ENCODE data around the gene DTNB.

Gene DTNB

DNA sequence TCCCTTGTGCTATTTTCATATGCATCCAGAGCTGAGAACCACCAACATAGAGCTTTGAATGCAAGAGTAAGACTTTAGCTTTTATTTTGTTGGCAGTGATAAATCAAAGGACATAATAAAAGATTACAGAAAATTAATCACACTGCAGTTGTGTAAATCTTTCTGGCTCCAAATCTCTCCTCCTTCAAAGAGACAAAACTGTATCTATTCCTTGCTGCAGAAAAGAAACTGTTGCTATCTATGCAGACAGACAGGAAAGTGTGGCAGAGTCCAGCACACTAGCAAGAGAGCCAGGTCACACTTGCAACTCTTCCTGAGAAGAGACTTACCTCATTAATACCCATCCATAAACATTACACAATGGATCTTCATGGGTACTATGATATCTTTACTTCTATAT lies 57.5 kb downstream of the DTNB start:
- CTCF ChIA-PET, result interaction anchor here (0.9 kb wide), 1 partner anchor 9 kb away, joined by 3 read pairs; no protein-coding TSS in a partner anchor
- H3K36me3 ChIP-seq (ENCODE audit: control insufficient read depth in 2 of 2, insufficient read depth in 1 of 2, low read length in 2 of 2), result no peaks in the 10 kb centered on the region
- H3K4me3 ChIP-seq (ENCODE audit: low read depth, low read length), result no peak overlapping the region
- no peaks in the 10 kb centered on the region for H3K9me3 ChIP-seq (ENCODE audit: control insufficient read depth, insufficient read depth, low read depth, low read length)
- H3K27ac ChIP-seq (ENCODE audit: extremely low read depth, low read depth, low read length), result no peak overlapping the region
- POLR2A ChIA-PET, result no interaction called here
- H3K4me1 ChIP-seq (ENCODE audit: control insufficient read depth, insufficient read depth, low read length), result peaks cover 24% of the 10 kb centered on the region
- TF ChIP-seq SCRT2 (tag by site-specific recombination; IDR thresholded peaks at IDR 0.05) (peak; percentile 58; the same call in 1 of the 2 replicates), ZNF473 (tag by site-specific recombination; IDR thresholded peaks at IDR 0.05) (no peak), ZNF791 (tag by site-specific recombination; IDR thresholded peaks at IDR 0.05) (no peak), ZNF48 (tag by site-specific recombination; IDR thresholded peaks at IDR 0.05) (no peak), ZNF214 (tag by site-specific recombination; IDR thresholded peaks at IDR 0.05; ENCODE audit: borderline replicate concordance) (no peak), KLF9 (tag by site-specific recombination; IDR thresholded peaks at IDR 0.05; ENCODE audit: low read depth) (no peak), IKZF3 (tag by site-specific recombination; IDR thresholded peaks at IDR 0.05) (no peak), ZNF658 (tag by site-specific recombination; IDR thresholded peaks at IDR 0.05) (no peak), ZNF2 (tag by site-specific recombination; IDR thresholded peaks at IDR 0.05) (no peak), ZNF600 (tag by site-specific recombination; IDR thresholded peaks at IDR 0.05) (peak; percentile 30; the same call in 1 of the 2 replicates), ZFP69B (tag by site-specific recombination; IDR thresholded peaks at IDR 0.05) (no peak)
- TF ChIP-seq, protein P1, sequence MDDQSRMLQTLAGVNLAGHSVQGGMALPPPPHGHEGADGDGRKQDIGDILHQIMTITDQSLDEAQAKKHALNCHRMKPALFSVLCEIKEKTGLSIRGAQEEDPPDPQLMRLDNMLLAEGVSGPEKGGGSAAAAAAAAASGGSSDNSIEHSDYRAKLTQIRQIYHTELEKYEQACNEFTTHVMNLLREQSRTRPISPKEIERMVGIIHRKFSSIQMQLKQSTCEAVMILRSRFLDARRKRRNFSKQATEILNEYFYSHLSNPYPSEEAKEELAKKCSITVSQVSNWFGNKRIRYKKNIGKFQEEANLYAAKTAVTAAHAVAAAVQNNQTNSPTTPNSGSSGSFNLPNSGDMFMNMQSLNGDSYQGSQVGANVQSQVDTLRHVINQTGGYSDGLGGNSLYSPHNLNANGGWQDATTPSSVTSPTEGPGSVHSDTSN (CRISPR knock-in tag; IDR thresholded peaks at IDR 0.05), result no peak

DNA sequence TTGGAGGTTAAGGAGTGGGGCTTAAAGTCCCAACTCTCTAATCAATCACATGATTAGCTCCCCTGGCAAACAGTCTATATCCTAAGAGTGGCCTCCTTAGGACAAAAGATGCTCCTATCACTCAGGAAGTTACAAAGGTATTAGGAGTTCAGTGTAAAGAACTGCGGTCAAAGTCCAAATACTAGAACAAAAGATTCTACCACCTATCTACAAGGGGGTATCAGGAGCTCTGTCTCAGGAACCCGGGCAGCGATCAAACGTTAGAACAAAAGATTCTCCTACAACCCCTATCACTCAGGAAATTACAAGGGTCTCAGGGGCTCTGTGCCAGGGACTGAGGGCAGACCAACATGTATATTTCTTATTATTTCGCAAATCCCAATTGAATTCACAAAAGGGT lies 58.0 kb downstream of the DTNB start:
- H3K9me3 ChIP-seq (ENCODE audit: control insufficient read depth, insufficient read depth, low read depth, low read length), result no peaks in the 10 kb centered on the region
- TF ChIP-seq ZNF274 (IDR thresholded peaks at IDR 0.05; ENCODE audit: low read length) (no peak), ZNF274 (tag by site-specific recombination; IDR thresholded peaks at IDR 0.05; ENCODE audit: borderline replicate concordance) (no peak), SP2 (tag by site-specific recombination; IDR thresholded peaks at IDR 0.05) (no peak), TRIM28 (IDR thresholded peaks at IDR 0.05; ENCODE audit: borderline replicate concordance, low read length) (no peak), ZBTB20 (tag by site-specific recombination; IDR thresholded peaks at IDR 0.05) (no peak), IKZF3 (tag by site-specific recombination; IDR thresholded peaks at IDR 0.05) (no peak), SCRT1 (tag by site-specific recombination; IDR thresholded peaks at IDR 0.05; ENCODE audit: borderline replicate concordance) (no peak), ZNF302 (tag by site-specific recombination; IDR thresholded peaks at IDR 0.05; ENCODE audit: low read depth) (no peak), ZNF175 (tag by site-specific recombination; IDR thresholded peaks at IDR 0.05) (no peak), ZFP3 (tag by site-specific recombination; IDR thresholded peaks at IDR 0.05; ENCODE audit: low read depth) (no peak), ZNF837 (tag by site-specific recombination; IDR thresholded peaks at IDR 0.05) (no peak), KLF7 (tag by site-specific recombination; IDR thresholded peaks at IDR 0.05; ENCODE audit: borderline replicate concordance) (no peak), GLIS2 (tag by site-specific recombination; IDR thresholded peaks at IDR 0.05) (no peak), KLF1 (tag by site-specific recombination; IDR thresholded peaks at IDR 0.05) (no peak), ZNF341 (tag by site-specific recombination; IDR thresholded peaks at IDR 0.05; ENCODE audit: low read depth) (no peak), ZNF121 (tag by site-specific recombination; IDR thresholded peaks at IDR 0.05) (no peak)
- TF ChIP-seq, protein P2, sequence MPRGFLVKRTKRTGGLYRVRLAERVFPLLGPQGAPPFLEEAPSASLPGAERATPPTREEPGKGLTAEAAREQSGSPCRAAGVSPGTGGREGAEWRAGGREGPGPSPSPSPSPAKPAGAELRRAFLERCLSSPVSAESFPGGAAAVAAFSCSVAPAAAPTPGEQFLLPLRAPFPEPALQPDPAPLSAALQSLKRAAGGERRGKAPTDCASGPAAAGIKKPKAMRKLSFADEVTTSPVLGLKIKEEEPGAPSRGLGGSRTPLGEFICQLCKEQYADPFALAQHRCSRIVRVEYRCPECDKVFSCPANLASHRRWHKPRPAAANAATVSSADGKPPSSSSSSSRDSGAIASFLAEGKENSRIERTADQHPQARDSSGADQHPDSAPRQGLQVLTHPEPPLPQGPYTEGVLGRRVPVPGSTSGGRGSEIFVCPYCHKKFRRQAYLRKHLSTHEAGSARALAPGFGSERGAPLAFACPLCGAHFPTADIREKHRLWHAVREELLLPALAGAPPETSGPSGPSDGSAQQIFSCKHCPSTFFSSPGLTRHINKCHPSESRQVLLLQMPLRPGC (tag by site-specific recombination; IDR thresholded peaks at IDR 0.05), result no peak
- TF ChIP-seq, protein P3, sequence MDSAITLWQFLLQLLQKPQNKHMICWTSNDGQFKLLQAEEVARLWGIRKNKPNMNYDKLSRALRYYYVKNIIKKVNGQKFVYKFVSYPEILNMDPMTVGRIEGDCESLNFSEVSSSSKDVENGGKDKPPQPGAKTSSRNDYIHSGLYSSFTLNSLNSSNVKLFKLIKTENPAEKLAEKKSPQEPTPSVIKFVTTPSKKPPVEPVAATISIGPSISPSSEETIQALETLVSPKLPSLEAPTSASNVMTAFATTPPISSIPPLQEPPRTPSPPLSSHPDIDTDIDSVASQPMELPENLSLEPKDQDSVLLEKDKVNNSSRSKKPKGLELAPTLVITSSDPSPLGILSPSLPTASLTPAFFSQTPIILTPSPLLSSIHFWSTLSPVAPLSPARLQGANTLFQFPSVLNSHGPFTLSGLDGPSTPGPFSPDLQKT (IDR thresholded peaks at IDR 0.05; ENCODE audit: borderline replicate concordance, low read depth, low read length), result no peak
- peaks cover 19% of the 10 kb centered on the region for H3K4me1 ChIP-seq (ENCODE audit: control insufficient read depth, insufficient read depth, low read length)
- no peak overlapping the region for H3K27ac ChIP-seq (ENCODE audit: extremely low read depth, low read depth, low read length)
- H3K4me3 ChIP-seq (ENCODE audit: low read depth, low read length), result no peak overlapping the region
- ChIA-PET POLR2A (no interaction called here), CTCF (interaction anchor here (0.6 to 0.9 kb wide), 3 partner anchors 9 to 107 kb away, joined by 3 to 4 read pairs (median 3); no protein-coding TSS in a partner anchor)
- no peaks in the 10 kb centered on the region for H3K36me3 ChIP-seq (ENCODE audit: control insufficient read depth in 2 of 2, insufficient read depth in 1 of 2, low read length in 2 of 2)
